Activated CD4-positive, alpha-beta T cell treated with anti-CD3 and anti-CD28 coated beads, Interleukin-2, amount 10 ng/mL, durations not matched to agents 24 days and 14 days (primary cell): ENCODE measurements around the gene MAPK9. TPM values are rescaled to one million over a fixed set of nuclear protein-coding genes. Genes with fewer than 3 reads are reported as not detected.
A peak's percentile ranks its signal among the peaks of the same experiment; 100 is the strongest.

Source experiments
- DNase-seq: peaks from one replicate; pipeline ENCODE4 v3.0.0; 2022
- H3K27ac Mint-ChIP-seq: one replicate; pipeline ENCODE4 v1.8.0; 2022; ENCODE audit warnings: mild to moderate bottlenecking, mixed read lengths
- H3K27me3 Mint-ChIP-seq: one replicate; pipeline ENCODE4 v1.8.0; 2022; ENCODE audit warnings: mixed read lengths
- H3K36me3 Mint-ChIP-seq: one replicate; pipeline ENCODE4 v1.8.0; 2022; ENCODE audit warnings: low read depth, mild to moderate bottlenecking, mixed read lengths
- H3K4me1 Mint-ChIP-seq: one replicate; pipeline ENCODE4 v1.8.0; 2021; ENCODE audit warnings: mixed read lengths
- H3K4me3 Mint-ChIP-seq: one replicate; pipeline ENCODE4 v1.8.0; 2022; ENCODE audit warnings: mild to moderate bottlenecking, moderate library complexity, mixed read lengths
- H3K9me3 Mint-ChIP-seq: one replicate; pipeline ENCODE4 v1.8.0; 2021; ENCODE audit warnings: mixed read lengths
- intact Hi-C: fragments of 100-400 bp; cut with micrococcal nuclease; formaldehyde crosslinking; loops from one replicate; pipeline ENCODE4 v1.15.1; 2023
- total RNA-seq: library from RNA; stranded (reverse); gene quantifications from 2 replicates; pipeline ENCODE4 v1.2.3, GENCODE V29; 2022

Gene MAPK9
- total RNA-seq, 1 donor from 2014 or later: 44.5 TPM

- no peaks in the 10 kb centered on the region for H3K9me3 Mint-ChIP-seq
- no peak overlapping the region for H3K27ac Mint-ChIP-seq
- H3K27me3 Mint-ChIP-seq: no peaks in the 10 kb centered on the region
- peaks cover 7% of the 10 kb centered on the region for H3K36me3 Mint-ChIP-seq
- DNase-seq: no peak
- intact Hi-C loops: loop anchor here (5.0 kb wide), 2 partner anchors 88 to 673 kb away; partner anchors contain the start of genes HNRNPH1 and RASGEF1C
- H3K4me3 Mint-ChIP-seq: no peak overlapping the region
- H3K4me1 Mint-ChIP-seq: peaks cover 21% of the 10 kb centered on the region
These were observed 3.2 kb upstream of the MAPK9 start for GRCh38 chr5:180294913-180295555.

- no peaks in the 10 kb centered on the region for H3K9me3 Mint-ChIP-seq
- intact Hi-C loops: loop anchor here (5.0 kb wide), 2 partner anchors 87 to 672 kb away; partner anchors contain the start of genes HNRNPH1 and RASGEF1C
- no peak for DNase-seq
- no peak overlapping the region for H3K4me3 Mint-ChIP-seq
- peaks cover 7% of the 10 kb centered on the region for H3K36me3 Mint-ChIP-seq
- H3K4me1 Mint-ChIP-seq: peaks cover 25% of the 10 kb centered on the region
- no peak overlapping the region for H3K27ac Mint-ChIP-seq
- no peaks in the 10 kb centered on the region for H3K27me3 Mint-ChIP-seq
These were observed 2.5 kb upstream of the MAPK9 start for GRCh38 chr5:180294411-180294810.

- H3K4me3 Mint-ChIP-seq: peak overlapping the region; percentile 95
- peaks cover 20% of the 10 kb centered on the region for H3K36me3 Mint-ChIP-seq
- intact Hi-C loops: loop anchor here (5.0 kb wide), 2 partner anchors 84 to 669 kb away; partner anchors contain the start of genes HNRNPH1 and RASGEF1C
- H3K9me3 Mint-ChIP-seq: no peaks in the 10 kb centered on the region
- no peak for DNase-seq
- peaks cover 28% of the 10 kb centered on the region for H3K4me1 Mint-ChIP-seq
- peak overlapping the region; percentile 81 for H3K27ac Mint-ChIP-seq
- H3K27me3 Mint-ChIP-seq: no peaks in the 10 kb centered on the region
These were observed 496 bp downstream of the MAPK9 start for GRCh38 chr5:180291234-180291940.

DNA sequence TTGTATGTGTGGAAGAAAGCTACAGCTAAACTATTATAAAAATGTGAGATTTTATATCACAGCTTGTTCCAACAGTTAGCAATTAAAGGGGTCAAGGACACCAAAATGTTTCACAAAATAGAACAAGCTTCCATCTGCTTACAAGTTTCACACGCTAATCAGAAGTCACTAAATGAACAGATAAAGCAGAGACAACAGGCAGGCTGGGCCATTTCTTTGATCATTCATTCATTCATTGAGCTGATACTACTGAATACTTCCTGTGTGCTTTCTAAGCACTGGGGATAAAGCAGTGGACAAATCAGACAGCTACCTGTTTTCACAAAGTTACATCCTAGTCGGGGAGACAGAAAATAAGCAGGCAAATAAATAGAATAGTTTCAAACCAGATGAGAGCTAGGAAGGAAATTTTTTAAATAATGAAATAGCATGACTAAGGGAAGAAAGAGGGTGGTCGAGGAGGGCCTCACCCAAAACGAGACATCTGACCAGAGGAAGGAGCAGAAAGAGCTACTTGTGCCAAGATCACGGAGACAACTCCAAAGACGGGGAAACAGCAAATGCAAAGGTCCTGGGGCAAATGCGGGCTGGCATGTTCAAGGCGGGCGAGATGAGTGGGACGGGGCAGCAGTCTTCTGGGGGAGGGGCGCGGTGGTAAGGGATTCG is 1.2 kb downstream of the MAPK9 start:
- Mint-ChIP-seq H3K27me3 (no peaks in the 10 kb centered on the region), H3K36me3 (peaks cover 22% of the 10 kb centered on the region), H3K4me1 (peaks cover 28% of the 10 kb centered on the region), H3K27ac (peak overlapping the region; percentile 81), H3K9me3 (no peaks in the 10 kb centered on the region), H3K4me3 (peak overlapping the region; percentile 91)
- intact Hi-C loops: loop anchor here (5.0 kb wide), 2 partner anchors 83 to 668 kb away; partner anchors contain the start of genes HNRNPH1 and RASGEF1C
- DNase-seq: no peak

DNA sequence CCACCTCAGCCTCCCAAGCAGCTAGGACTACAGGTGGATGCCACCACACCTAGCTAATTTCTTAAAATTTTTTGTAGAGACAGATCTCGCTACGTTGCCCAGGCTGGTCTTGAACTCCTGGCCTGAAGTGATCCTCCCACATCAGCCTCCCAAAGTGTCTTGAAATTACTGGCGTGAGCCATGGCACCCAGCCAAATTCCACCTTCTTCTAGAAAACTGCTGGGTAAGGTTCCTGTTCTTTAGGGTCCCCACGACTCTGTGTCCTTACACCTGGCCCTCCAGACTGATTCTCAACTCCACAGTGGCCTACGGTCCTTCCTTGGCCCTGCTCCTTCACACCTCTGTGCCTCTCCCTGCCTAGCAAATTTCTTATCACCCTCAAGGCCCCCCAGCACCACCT is 1.9 kb downstream of the MAPK9 start:
- intact Hi-C loops: loop anchor here (5.0 kb wide), 2 partner anchors 83 to 668 kb away; partner anchors contain the start of genes HNRNPH1 and RASGEF1C
- Mint-ChIP-seq H3K9me3 (no peaks in the 10 kb centered on the region), H3K27me3 (no peaks in the 10 kb centered on the region), H3K27ac (no peak overlapping the region), H3K36me3 (peaks cover 28% of the 10 kb centered on the region), H3K4me1 (peaks cover 28% of the 10 kb centered on the region), H3K4me3 (peak overlapping the region; percentile 91)
- DNase-seq: no peak

DNA sequence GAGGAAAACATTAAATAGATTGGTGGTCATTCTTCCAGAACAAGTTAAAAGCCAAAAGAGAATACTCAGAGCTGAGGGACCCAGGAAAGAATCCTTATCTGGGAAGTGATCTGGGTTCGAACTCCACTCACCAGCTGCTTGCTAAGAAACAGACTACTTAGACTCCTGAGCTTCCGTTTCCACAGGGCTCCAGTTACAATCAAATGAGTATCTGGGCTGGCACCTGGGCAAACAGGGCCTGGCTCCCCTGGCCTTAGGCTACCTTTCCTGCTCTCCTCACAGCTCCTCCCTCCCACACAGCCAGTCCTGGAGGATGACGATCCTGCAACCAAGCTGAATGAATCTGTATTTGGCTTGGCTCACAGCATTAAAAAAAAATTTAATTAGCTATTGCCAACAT is 2.5 kb downstream of the MAPK9 start:
- no peak overlapping the region for H3K4me3 Mint-ChIP-seq
- DNase-seq: no peak

DNA sequence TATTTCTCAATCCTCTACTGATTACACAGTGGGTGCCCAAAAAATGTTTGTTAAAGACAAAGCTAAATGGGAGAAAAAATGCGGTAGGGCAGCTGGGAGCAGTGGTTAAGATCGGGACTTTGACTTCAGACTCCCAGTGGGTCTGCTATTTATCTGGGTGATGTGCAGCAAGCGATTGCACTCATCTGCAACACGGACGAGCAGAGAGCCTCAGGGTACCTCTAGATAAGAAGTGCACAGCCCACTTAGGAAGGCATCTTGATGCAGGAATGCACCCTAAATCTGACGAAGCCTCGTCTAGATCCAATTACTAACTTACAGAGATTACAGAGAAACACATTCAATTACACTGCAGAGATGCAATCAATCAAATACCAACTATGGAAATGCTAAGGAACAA is 4.0 kb downstream of the MAPK9 start:
- intact Hi-C loops: no loop called here
- no peaks in the 10 kb centered on the region for H3K9me3 Mint-ChIP-seq
- no peak for DNase-seq
- H3K4me1 Mint-ChIP-seq: peaks cover 20% of the 10 kb centered on the region
- no peak overlapping the region for H3K27ac Mint-ChIP-seq
- no peak overlapping the region for H3K4me3 Mint-ChIP-seq
- no peaks in the 10 kb centered on the region for H3K27me3 Mint-ChIP-seq
- peaks cover 42% of the 10 kb centered on the region for H3K36me3 Mint-ChIP-seq

More for the DNA sequence above, 2.5 kb downstream of the MAPK9 start:
- Mint-ChIP-seq H3K27ac (no peak overlapping the region), H3K4me1 (peaks cover 28% of the 10 kb centered on the region), H3K27me3 (no peaks in the 10 kb centered on the region), H3K9me3 (no peaks in the 10 kb centered on the region), H3K36me3 (peaks cover 32% of the 10 kb centered on the region)
- intact Hi-C loops: no loop called here

DNA sequence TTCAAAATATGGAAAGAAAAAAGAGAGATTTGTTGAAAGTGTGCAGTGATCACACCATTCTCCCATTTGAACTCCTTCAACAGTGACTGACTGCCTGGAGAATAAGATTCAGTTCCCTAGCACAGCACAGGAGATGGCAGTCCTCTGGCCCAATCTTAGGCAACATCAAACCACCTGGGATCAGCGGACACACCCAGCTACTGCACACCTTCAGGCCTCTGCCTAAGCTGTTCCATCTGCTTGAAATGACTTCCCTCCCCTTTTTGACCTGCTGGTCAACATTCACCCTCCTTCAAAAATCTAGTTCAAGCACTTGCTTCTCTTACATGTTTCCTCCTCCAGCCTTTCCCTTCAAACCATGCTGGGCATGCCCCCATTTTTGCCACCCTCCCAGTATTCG is 4.5 kb downstream of the MAPK9 start:
- Mint-ChIP-seq H3K36me3 (peaks cover 47% of the 10 kb centered on the region), H3K4me3 (no peak overlapping the region), H3K9me3 (peaks cover 4% of the 10 kb centered on the region)

DNA sequence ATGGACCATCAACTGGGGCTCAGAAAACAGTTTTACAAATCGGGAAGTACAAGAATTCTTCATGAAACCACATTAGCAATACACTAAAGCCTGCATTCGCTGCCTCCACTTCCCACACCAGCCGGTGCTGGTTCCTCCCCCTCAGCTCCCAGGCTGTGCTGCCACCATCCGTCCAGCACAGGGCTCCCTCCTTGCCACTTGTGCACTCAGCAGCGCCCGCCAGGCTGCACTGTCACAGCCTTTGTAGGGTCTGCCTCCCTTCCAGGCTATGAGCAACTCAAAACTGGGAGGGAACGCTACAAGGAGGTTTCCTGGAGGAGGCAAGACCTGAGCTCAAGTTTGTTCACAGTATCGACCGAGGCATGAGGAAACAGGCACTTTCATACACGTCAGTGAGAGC is 7.7 kb downstream of the MAPK9 start:
- H3K27ac Mint-ChIP-seq: no peak overlapping the region
- peaks cover 75% of the 10 kb centered on the region for H3K36me3 Mint-ChIP-seq
- no peaks in the 10 kb centered on the region for H3K27me3 Mint-ChIP-seq
- H3K4me1 Mint-ChIP-seq: peaks cover 2% of the 10 kb centered on the region
- no peak for DNase-seq
- peaks cover 19% of the 10 kb centered on the region for H3K9me3 Mint-ChIP-seq
- intact Hi-C loops: no loop called here
- no peak overlapping the region for H3K4me3 Mint-ChIP-seq

More for the DNA sequence above, 4.5 kb downstream of the MAPK9 start:
- intact Hi-C loops: no loop called here
- H3K4me1 Mint-ChIP-seq: peaks cover 17% of the 10 kb centered on the region
- H3K27me3 Mint-ChIP-seq: no peaks in the 10 kb centered on the region
- no peak overlapping the region for H3K27ac Mint-ChIP-seq
- DNase-seq: no peak

- intact Hi-C loops: no loop called here
- Mint-ChIP-seq H3K27me3 (no peaks in the 10 kb centered on the region), H3K9me3 (peaks cover 20% of the 10 kb centered on the region), H3K4me1 (peaks cover 2% of the 10 kb centered on the region), H3K27ac (no peak overlapping the region), H3K4me3 (no peak overlapping the region), H3K36me3 (peaks cover 80% of the 10 kb centered on the region)
- DNase-seq: no peak
These were observed 8.8 kb downstream of the MAPK9 start for GRCh38 chr5:180283026-180283615.

- no peak for DNase-seq
- H3K36me3 Mint-ChIP-seq: peaks cover 84% of the 10 kb centered on the region
- H3K4me3 Mint-ChIP-seq: no peak overlapping the region
- intact Hi-C loops: no loop called here
- peaks cover 24% of the 10 kb centered on the region for H3K9me3 Mint-ChIP-seq
- H3K27me3 Mint-ChIP-seq: no peaks in the 10 kb centered on the region
- H3K27ac Mint-ChIP-seq: no peak overlapping the region
- no peaks in the 10 kb centered on the region for H3K4me1 Mint-ChIP-seq
These were observed 9.6 kb downstream of the MAPK9 start for GRCh38 chr5:180282281-180282680.

GRCh38 chr5:180281706-180282105 is 10.2 kb downstream of the MAPK9 start:
- Mint-ChIP-seq H3K27ac (no peak overlapping the region), H3K27me3 (no peaks in the 10 kb centered on the region), H3K9me3 (peaks cover 27% of the 10 kb centered on the region), H3K36me3 (peaks cover 84% of the 10 kb centered on the region), H3K4me3 (no peak overlapping the region), H3K4me1 (no peaks in the 10 kb centered on the region)
- intact Hi-C loops: no loop called here
- no peak for DNase-seq

DNA sequence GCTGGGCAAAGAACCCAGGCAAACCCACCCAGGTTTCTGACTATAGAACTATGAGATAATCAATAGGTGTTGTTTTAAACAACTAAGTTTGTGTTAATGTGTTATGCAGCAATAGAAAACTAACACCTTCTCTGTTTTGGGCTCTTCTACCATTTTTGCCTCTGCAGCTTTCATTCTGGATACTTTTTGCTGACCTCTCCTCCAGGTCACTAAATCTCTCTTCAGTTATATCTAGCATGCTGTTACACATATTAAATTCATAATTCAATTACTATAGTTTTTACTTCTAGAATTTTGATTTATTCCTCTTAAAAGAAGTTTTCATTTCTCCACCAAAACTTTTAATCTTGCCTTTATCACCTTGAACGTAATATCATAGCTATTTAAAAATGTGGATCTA is 17.2 kb downstream of the MAPK9 start:
- Mint-ChIP-seq H3K9me3 (peaks cover 39% of the 10 kb centered on the region), H3K4me3 (no peak overlapping the region), H3K27me3 (no peaks in the 10 kb centered on the region), H3K36me3 (peaks cover 60% of the 10 kb centered on the region), H3K27ac (no peak overlapping the region), H3K4me1 (no peaks in the 10 kb centered on the region)
- intact Hi-C loops: no loop called here
- DNase-seq: no peak
